HG03039 (cell line): ENCODE results near the gene MYLK4.

ENCODE experiments used
- ATAC-seq: cut with Tn5 transposase; IDR thresholded peaks from one replicate; pipeline ENCODE4 v1.9.1; 2021; ENCODE audit warnings: mild to moderate bottlenecking, moderate library complexity; ENCODE audit not compliant: unreplicated experiment

MYLK4 gene

DNA sequence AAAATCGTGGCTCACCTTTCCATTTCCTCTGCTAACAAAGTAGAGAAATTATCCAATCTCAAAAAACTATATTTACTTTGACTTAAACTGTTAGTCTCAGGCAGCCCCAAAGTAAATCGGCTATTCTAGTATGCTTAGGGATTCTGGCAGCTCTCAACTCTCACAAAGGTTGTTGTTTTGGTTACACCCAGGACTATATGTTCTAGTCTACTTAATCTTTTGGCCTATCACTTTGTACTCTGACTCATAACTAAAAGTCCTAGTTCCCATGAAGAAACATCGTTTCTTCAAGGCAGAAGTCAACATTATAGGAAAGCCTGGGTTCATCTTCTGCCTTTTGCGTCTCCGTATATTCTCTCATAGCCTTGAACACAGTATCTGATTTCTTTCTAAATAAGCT, 42.3 kb downstream of the MYLK4 start:
- ATAC-seq = no peak

- ATAC-seq = no peak
Measured at GRCh38 chr6:2706558-2706957, 44.2 kb downstream of the MYLK4 start.

GRCh38 chr6:2705256-2705655, 45.5 kb downstream of the MYLK4 start:
- no peak for ATAC-seq

DNA sequence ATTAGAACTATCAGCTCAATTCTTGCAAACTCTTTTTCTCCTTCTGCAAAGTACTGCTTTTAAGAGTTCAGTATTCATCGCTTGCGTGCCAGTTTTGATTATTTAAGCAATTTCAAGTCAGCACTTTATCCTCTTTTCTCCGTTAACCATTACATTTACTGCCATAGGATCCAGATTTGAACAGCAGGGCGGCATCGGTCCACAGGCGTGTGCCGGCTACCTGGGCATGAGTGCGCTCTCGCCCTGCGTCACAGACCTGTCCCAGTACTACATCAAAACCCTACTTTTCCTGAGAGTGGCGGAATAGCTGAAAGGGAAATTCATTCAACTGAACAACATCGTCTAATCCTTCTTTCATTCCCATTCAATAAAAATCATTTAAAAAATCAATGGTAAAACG, 53.4 kb downstream of the MYLK4 start:
- no peak for ATAC-seq

DNA sequence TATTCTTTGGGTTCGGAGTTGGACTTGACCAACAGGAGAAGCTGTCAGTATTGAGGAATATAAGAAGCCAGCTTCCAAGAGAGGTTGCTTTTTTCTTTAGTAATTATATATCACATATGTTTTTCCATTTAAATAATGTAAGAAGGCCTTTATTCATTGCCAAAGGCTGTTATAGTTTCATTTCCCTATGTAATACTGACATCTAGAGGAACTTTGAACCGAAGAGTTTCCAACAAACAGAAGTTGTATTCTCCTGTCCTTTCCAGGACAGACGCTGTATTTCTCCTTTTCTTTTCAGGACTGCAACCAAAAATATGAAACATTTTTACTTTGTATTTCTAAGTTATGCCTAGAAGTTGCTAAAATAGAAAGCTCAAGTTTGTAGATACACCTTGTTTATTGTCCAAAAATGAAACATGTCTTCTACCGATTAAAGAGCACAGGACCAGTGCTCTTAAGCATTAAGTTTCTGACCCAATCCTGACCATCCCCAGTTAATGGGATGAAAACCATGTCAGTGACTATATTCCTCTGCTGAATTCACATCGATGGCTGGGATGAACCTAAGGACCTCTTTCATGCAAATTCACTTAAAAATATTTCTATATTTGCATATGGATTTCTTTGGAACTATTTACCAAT, 55.1 kb downstream of the MYLK4 start:
- ATAC-seq = no peak

DNA sequence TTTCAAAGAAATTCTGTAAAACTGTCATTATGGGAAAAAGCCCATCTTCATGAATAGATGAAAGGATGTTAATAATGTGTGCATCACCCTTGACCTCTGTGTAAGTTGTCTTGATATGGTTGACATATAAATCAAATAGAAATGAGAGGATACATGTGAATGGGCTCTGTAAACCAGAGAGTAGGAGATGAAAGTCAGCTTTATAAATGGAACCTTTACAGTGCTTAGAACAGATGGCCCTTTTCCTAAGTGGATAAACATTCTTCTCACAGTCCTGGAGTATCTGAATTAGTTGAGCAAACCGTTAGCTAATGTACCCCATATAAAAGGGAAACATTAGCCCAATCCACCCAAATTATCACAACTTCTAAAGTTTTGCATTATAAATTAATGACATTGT, 57.5 kb downstream of the MYLK4 start:
- no peak for ATAC-seq

DNA sequence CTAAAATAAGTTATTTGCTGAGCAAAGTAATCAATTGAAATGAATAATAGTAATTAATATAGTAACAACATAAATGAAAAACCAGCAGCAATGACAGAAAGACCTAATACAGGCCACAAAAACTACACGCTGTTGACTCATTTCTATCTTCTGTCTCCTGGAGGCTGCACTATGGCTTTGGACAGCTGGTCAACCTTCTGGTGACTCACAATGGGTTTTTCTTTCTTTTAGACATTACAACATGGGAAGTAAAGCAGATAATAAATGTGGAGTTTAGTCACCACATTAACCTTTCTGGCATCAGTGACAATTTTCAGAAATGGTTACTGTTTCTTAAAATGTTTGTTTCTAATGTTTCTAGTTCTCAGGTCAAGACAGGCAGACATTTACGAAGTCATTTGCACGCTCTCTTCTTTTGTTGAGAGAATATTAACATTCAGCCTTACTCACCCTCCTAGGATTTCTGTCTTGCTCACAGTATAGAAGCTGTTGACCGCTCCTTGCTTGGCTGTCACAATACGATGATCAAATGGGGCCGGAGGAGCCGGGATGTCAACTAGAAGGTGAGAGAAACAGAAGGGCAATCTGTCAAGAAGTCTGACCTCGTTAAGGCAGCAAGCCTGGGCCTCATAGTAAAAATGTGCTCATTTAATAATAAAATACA, 62.2 kb downstream of the MYLK4 start:
- ATAC-seq = no peak

GRCh38 chr6:2687456-2687855, 63.3 kb downstream of the MYLK4 start:
- ATAC-seq = no peak

DNA sequence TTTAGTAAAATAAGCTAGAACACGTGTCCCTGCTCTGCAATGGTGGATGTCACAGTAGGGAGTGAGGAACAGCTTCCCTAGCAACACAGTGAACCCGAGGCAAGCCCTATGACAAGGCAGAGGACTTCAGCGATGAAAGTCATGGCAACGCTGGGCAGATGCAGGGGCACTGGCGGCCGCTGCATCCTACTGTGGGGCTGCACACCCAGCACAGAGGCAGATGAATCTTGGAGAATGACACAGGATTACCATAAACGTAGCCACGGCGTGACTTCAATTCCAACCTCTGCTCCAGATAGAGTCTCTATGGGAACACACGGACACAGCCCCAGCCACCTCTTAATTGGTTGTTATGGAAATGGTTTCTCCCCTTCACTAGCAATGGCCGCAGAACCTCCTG, 64.2 kb downstream of the MYLK4 start:
- ATAC-seq = no peak

- no peak for ATAC-seq
Measured at GRCh38 chr6:2684766-2685754, 65.7 kb downstream of the MYLK4 start.

DNA sequence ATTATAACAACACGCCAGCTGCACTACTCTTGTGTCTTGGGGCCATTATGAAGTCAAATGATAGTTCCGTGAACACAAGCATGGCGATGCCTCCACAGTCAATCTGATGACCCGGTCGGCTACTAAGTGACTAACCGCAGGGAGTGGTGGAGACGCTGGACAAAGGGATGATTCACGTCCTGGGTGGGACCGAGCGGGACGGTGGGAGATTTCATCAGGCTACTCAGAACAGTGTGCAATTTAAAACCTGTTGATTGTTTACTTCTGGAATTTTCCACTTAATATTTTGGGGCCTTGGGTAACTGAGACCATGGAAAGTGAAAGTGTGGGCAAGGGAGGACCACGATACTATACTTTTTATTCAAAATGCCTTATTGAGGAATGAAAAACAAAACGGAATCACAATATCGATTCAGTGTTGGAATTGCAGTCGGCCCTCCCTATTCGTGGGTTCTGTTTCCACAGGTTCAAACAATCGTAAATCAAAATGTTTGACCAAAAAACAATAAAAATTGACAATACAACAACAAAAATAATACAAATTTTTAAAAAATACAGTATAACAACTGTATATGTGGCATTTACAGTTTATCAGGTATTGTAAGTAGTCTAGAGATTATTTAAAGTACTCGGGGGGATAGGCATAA, 66.5 kb downstream of the MYLK4 start:
- ATAC-seq = no peak

- ATAC-seq = no peak
Measured at GRCh38 chr6:2680264-2680922, 70.3 kb downstream of the MYLK4 start.

GRCh38 chr6:2677080-2677593, 73.6 kb downstream of the MYLK4 start:
- no peak for ATAC-seq

- ATAC-seq = no peak
Measured at GRCh38 chr6:2676048-2676447, 74.7 kb downstream of the MYLK4 start.

- ATAC-seq = no peak
Measured at GRCh38 chr6:2674857-2675256, 75.9 kb downstream of the MYLK4 start.

GRCh38 chr6:2669067-2669700, 81.5 kb downstream of the MYLK4 start:
- no peak for ATAC-seq

DNA sequence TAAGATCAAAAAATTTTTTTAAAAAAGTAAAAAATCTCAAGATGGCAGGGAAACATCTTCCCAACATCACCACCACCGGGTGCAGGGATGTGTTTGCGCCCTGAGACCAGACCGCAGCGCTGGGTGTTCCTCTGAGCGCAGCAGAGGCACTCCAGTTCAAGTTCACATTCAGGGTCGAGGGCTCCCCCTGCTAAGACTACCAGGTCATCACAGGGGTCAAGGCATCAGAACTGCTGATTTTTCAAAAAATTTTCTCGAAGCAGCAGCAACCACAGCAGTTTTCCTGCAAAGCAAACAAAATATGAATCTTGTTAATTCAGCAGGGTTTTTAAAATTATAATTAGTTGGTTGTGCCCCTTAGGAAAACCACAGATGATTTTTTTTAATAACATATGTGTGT, 83.1 kb downstream of the MYLK4 start:
- no peak for ATAC-seq

GRCh38 chr6:2666906-2667575, 83.7 kb downstream of the MYLK4 start:
- no peak for ATAC-seq
